H9 (cell line): Measurements from ENCODE around the gene SFXN2. TPM values are rescaled to one million over a fixed set of nuclear protein-coding genes. Genes with fewer than 3 reads are reported as not detected.

ENCODE experiments used
- DNase-seq: peaks from one replicate; pipeline ENCODE4 v3.0.0-alpha.2; 2017
- H2AFZ ChIP-seq: one replicate; pipeline ENCODE4 v1.6.1; 2013; ENCODE audit warnings: mild to moderate bottlenecking, low read length, control low read depth, moderate library complexity
- H2AK5ac ChIP-seq: 2 replicates; pipeline ENCODE4 v1.6.1; 2013; ENCODE audit warnings: low read length, control low read depth, mixed read lengths; ENCODE audit not compliant: insufficient read length
- H2BK120ac ChIP-seq: one replicate; pipeline ENCODE4 v1.6.1; 2013; ENCODE audit warnings: low read depth, mild to moderate bottlenecking, low read length, control low read depth, inconsistent platforms; ENCODE audit not compliant: poor library complexity, severe bottlenecking
- H2BK12ac ChIP-seq: 2 replicates; pipeline ENCODE4 v1.6.1; 2013; ENCODE audit warnings: low read length, control low read depth, mixed read lengths, low read depth; ENCODE audit not compliant: insufficient read length
- H2BK15ac ChIP-seq: 2 replicates; pipeline ENCODE4 v1.6.1; 2013; ENCODE audit warnings: low read depth, low read length, control low read depth
- H2BK20ac ChIP-seq: one replicate; pipeline ENCODE4 v1.6.1; 2013; ENCODE audit warnings: low read depth, mild to moderate bottlenecking, low read length, control low read depth, inconsistent platforms; ENCODE audit not compliant: poor library complexity, severe bottlenecking
- H2BK5ac ChIP-seq: 2 replicates; pipeline ENCODE4 v1.6.1; 2013; ENCODE audit warnings: low read length, control low read depth, mixed read lengths; ENCODE audit not compliant: insufficient read length
- H3K14ac ChIP-seq: 2 replicates; pipeline ENCODE4 v1.6.1; 2013; ENCODE audit warnings: low read length, control low read depth; ENCODE audit not compliant: insufficient read depth
- H3K18ac ChIP-seq: 2 replicates; pipeline ENCODE4 v1.6.1; 2013; ENCODE audit warnings: low read depth, mild to moderate bottlenecking, mixed read lengths, low read length, control low read depth; ENCODE audit not compliant: insufficient read length
- H3K23ac ChIP-seq: 2 replicates; pipeline ENCODE4 v1.6.1; 2013; ENCODE audit warnings: low read length, control low read depth, mixed read lengths, low read depth; ENCODE audit not compliant: insufficient read length
- H3K23me2 ChIP-seq: 2 replicates; pipeline ENCODE4 v1.6.1; 2013; ENCODE audit warnings: low read depth, mild to moderate bottlenecking, mixed read lengths, low read length, control low read depth; ENCODE audit not compliant: insufficient read length, poor library complexity, severe bottlenecking
- H3K27ac ChIP-seq: 2 replicates; pipeline ENCODE4 v1.5.1; 2013; ENCODE audit warnings: low read length, control low read depth, mixed read lengths, low read depth; ENCODE audit not compliant: insufficient read length
- H3K27me3 ChIP-seq: 2 replicates; pipeline ENCODE4 v1.6.1; 2013; ENCODE audit warnings: low read length, control low read depth, inconsistent platforms; ENCODE audit not compliant: insufficient read depth
- H3K4ac ChIP-seq: 2 replicates; pipeline ENCODE4 v1.6.1; 2013; ENCODE audit warnings: low read depth, mild to moderate bottlenecking, control low read depth, inconsistent platforms, low read length, moderate library complexity
- H3K4me1 ChIP-seq: 2 replicates; pipeline ENCODE4 v1.6.1; 2013; ENCODE audit warnings: low read length, control low read depth, inconsistent platforms; ENCODE audit not compliant: insufficient read depth
- H3K4me2 ChIP-seq: 2 replicates; pipeline ENCODE4 v1.6.1; 2013; ENCODE audit warnings: low read length, control low read depth, mixed read lengths; ENCODE audit not compliant: insufficient read length, insufficient read depth
- H3K56ac ChIP-seq: 2 replicates; pipeline ENCODE4 v1.6.1; 2013; ENCODE audit warnings: low read depth, mild to moderate bottlenecking, mixed read lengths, low read length, control low read depth; ENCODE audit not compliant: insufficient read length
- H3K79me1 ChIP-seq: 2 replicates; pipeline ENCODE4 v1.6.1; 2013; ENCODE audit warnings: low read depth, mild to moderate bottlenecking, moderate library complexity, low read length, control low read depth, inconsistent platforms; ENCODE audit not compliant: insufficient read depth, poor library complexity, severe bottlenecking
- H3K79me2 ChIP-seq: 2 replicates; pipeline ENCODE4 v1.6.1; 2013; ENCODE audit warnings: low read length, control low read depth, inconsistent platforms; ENCODE audit not compliant: insufficient read depth
- H3K9ac ChIP-seq: 2 replicates; pipeline ENCODE4 v1.6.1; 2013; ENCODE audit warnings: low read length, control low read depth, mixed read lengths; ENCODE audit not compliant: insufficient read length; ENCODE audit errors: extremely low read depth
- H3K9me3 ChIP-seq: one replicate; pipeline ENCODE4 v1.6.1; 2013; ENCODE audit warnings: low read depth, low read length, inconsistent platforms; ENCODE audit not compliant: control insufficient read depth
- H3T11ph ChIP-seq: one replicate; pipeline ENCODE4 v1.6.1; 2013; ENCODE audit warnings: mild to moderate bottlenecking, low read length, control low read depth, inconsistent platforms
- H4K20me1 ChIP-seq: one replicate; pipeline ENCODE4 v1.6.1; 2013; ENCODE audit not compliant: control insufficient read depth, insufficient read length, insufficient read depth
- H4K5ac ChIP-seq: 2 replicates; pipeline ENCODE4 v1.6.1; 2013; ENCODE audit warnings: low read depth, mild to moderate bottlenecking, mixed read lengths, low read length, control low read depth; ENCODE audit not compliant: insufficient read length
- H4K8ac ChIP-seq: replicated peaks from 2 replicates; pipeline ENCODE4 v1.6.1; 2013; ENCODE audit warnings: low read length, control low read depth, mixed read lengths, low read depth; ENCODE audit not compliant: insufficient read length
- H4K91ac ChIP-seq: 2 replicates; pipeline ENCODE4 v1.6.1; 2013; ENCODE audit warnings: low read depth, mild to moderate bottlenecking, moderate library complexity, mixed read lengths, low read length, control low read depth; ENCODE audit not compliant: insufficient read length
- H3K27ac Mint-ChIP-seq, 3 experiments: 2 replicates in 2 of 3; 3 replicates in 1 of 3; pipeline ENCODE4 v1.8.0; 2020 to 2021; ENCODE audit warnings: mixed read lengths in 3 of 3, mild to moderate bottlenecking in 1 of 3, moderate library complexity in 1 of 3
- H3K27me3 Mint-ChIP-seq: 2 replicates; pipeline ENCODE4 v1.8.0; 2021; ENCODE audit warnings: low read depth, mild to moderate bottlenecking, moderate library complexity, mixed read lengths
- H3K36me3 Mint-ChIP-seq, 3 experiments: 2 replicates in 2 of 3; 3 replicates in 1 of 3; pipeline ENCODE4 v1.8.0; 2020 to 2021; ENCODE audit warnings: low read depth in 3 of 3, mixed read lengths in 3 of 3; ENCODE audit not compliant: insufficient read depth in 1 of 3
- H3K4me1 Mint-ChIP-seq, 2 experiments: 2 replicates each; pipeline ENCODE4 v1.8.0; 2020; ENCODE audit warnings: mixed read lengths in 2 of 2
- H3K4me3 Mint-ChIP-seq, 2 experiments: 2 replicates in 1 of 2; 3 replicates in 1 of 2; pipeline ENCODE4 v1.8.0; 2020 to 2021; ENCODE audit warnings: mild to moderate bottlenecking in 2 of 2, mixed read lengths in 2 of 2, moderate library complexity in 1 of 2
- H3K9me3 Mint-ChIP-seq, 2 experiments: 2 replicates in 1 of 2; 3 replicates in 1 of 2; pipeline ENCODE4 v1.8.0; 2020; ENCODE audit warnings: mild to moderate bottlenecking in 2 of 2, mixed read lengths in 2 of 2, moderate library complexity in 1 of 2
- CTCF ChIP-seq: fragments of 200-600 bp; sonication (generic); conservative IDR thresholded peaks from 3 replicates; pipeline ENCODE4 v1.8.0; 2021; ENCODE audit warnings: antibody characterized with exemption, mild to moderate bottlenecking
- WGBS: extraction: QIAGEN DNeasy Blood & Tissue Kit; methylation state at CpG from one replicate; pipeline ENCODE4 v1.1.7; 2013; ENCODE audit warnings: missing lambda C conversion rate, low lambda C conversion rate, mixed read lengths; ENCODE audit not compliant: insufficient read length; ENCODE audit errors: extremely low coverage; 5-methylcytosine and 5-hydroxymethylcytosine counted together
- total RNA-seq: library from RNA; stranded (reverse); gene quantifications from 2 replicates; pipeline ENCODE4 v1.2.1, GENCODE V29; 2021

Gene SFXN2
- total RNA-seq, 1 experiment from 2014 or later: 34.7 TPM

DNA sequence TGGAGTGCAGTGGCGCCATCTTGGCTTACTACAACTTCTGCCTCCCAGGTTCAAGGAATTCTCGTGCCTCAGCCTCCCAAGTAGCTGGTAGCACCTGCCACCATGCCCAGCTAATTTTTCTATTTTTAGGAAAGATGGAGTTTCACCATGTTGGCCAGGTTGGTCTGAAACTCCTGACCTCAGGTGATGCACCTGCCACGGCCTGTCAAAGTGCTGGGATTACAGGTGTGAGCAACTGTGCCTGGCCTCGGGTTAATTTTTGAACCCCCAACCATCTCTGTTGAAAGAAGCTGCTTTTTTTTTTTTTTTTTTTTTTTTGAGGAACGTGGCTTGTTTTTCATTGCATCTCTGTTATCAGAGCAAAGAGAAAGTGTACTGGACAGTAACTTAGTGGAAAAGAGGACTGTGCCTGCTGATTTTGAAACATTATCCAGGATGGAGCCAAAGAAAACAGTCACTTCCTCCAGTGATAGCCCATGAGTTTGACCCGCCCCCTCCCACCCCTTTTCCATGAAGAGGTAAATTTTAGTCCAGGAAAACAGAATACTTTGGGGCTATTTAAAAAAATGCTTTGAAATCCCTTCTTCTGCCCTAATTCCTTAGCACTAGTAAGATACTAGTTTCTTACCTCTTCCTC lies 67.6 kb downstream of the SFXN2 start:
- Histone ChIP-seq H4K20me1 (no peaks in the 10 kb centered on the region), H3T11ph (no peak overlapping the region), H3K27me3 (no peaks in the 10 kb centered on the region), H3K79me2 (no peaks in the 10 kb centered on the region), H3K14ac (no peak overlapping the region), H3K9ac (no peak overlapping the region), H4K8ac (no peak overlapping the region), H3K9me3 (no peaks in the 10 kb centered on the region), H3K4ac (no peak overlapping the region), H2AFZ (no peak overlapping the region), H2BK20ac (no peak overlapping the region), H3K4me2 (no peak overlapping the region), H3K56ac (no peak overlapping the region), H3K23ac (no peak overlapping the region), H2BK5ac (no peak overlapping the region), H2BK15ac (no peak overlapping the region), H3K4me1 (peaks cover 18% of the 10 kb centered on the region; the same call in 1 of the 2 replicates), H3K18ac (no peak overlapping the region), H3K27ac (no peak overlapping the region), H4K91ac (no peak overlapping the region), H2BK12ac (no peak overlapping the region), H2BK120ac (no peak overlapping the region), H4K5ac (no peak overlapping the region), H2AK5ac (no peak overlapping the region), H3K79me1 (no peaks in the 10 kb centered on the region), H3K23me2 (no peaks in the 10 kb centered on the region)
- Mint-ChIP-seq H3K27ac (no peak overlapping the region; a peak in 1 of 7 replicates), H3K4me1 (peaks cover 37 to 43% of the 10 kb centered on the region in 2 experiments), H3K9me3 (no peaks in the 10 kb centered on the region), H3K36me3 (no peaks in the 10 kb centered on the region), H3K4me3 (no peak overlapping the region), H3K27me3 (no peaks in the 10 kb centered on the region)
- TF ChIP-seq CTCF: no peak
- WGBS: no CpG with 5 or more reads among the region's 6 CpGs
- DNase-seq: no peak
